Measurements from ENCODE around the gene OR5K1.

OR5K1 gene

DNA sequence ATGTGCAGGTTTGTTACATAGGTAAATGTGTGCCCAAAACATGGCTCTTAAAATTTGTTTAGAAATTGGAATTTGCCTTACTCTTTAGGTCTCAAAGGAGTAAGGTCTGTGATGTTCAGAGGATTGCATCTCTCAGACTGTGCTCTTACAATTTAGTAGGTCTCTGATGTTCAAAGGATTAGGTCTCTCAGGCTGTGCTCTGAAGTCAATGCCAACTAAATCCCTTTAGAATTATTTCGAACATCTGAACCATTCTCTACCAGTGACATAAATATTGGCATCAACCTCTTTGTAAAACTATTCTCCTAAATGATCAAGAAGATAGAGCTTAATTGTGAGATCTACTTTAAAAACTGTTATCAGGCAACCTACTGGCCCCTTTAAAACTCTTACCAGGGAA lies at the start of gene OR5K1:
Gene OR5K1 (plus strand): TSS at position 301 of the 400 bp plus-strand sequence. CDS start 6,376 bp downstream, outside the sequence.
- no peak for DNase-seq (ENCODE audit: low spot score)

DNA sequence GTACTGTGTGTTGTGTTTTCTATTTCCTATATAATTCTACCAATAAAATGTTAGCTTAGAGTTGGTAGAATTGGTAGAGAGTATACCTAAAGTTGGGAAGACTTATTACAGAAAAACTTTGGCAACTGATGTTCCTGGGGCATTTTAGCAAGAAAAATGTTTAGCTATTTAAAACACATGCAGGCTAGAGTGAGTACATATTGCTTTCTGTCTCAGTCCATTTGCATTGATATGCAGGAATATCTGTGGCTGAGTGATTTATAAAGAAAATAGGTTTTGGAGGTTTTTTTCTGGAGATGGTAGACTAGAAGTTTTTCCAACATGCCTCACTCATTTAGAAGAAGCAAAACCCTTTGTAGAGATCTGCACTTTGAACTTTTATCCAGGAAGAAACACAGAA lies 30.4 kb upstream of the OR5K1 start:
- no peak for DNase-seq (ENCODE audit: low spot score)

- DNase-seq (ENCODE audit: low spot score) = no peak
Observed at GRCh38 chr3:98433764-98434163, 29.2 kb upstream of the OR5K1 start.

GRCh38 chr3:98434412-98434811 lies 28.6 kb upstream of the OR5K1 start:
- DNase-seq (ENCODE audit: low spot score) = no peak

DNA sequence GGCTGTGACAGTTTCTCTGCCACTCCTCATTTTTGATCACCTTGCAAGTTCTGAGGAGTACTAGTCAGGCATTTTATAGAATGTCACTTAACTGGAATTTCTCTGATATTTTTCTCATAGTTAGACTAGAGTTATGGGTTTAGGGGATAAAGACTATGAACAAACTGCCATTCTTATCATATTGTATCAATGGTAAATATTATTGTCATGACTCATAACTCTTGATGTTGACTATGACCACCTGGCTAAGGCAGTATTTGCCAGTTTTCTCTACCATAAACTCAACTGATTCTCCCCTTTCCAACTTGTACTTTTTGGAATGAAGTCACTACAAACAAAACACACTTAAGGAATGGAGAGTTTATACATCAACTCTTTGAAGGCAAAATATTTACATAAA lies 22.7 kb upstream of the OR5K1 start:
- no peak for DNase-seq (ENCODE audit: low spot score)

DNA sequence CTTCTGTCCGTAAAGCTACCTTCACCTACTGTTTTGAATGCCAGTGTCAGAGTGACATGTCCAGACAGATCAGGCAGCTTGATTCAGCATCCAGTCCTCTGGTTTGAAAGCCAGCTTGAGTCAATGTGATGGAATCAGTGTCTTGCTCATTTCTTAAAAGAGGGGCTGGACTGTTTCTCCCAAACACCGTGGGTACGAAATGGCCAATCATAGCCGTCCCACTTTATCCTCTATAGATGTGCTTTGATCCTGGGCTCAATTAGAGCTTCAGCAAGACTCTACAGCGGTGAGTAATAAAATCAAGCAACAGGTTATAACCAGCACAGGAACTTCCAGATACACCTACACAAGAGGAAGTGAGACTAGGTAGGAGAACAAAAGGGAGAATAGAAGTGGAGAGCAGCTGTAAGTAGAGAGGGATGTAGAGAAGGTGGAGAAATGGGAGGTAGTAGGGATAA lies 17.0 kb upstream of the OR5K1 start:
- no peak for DNase-seq (ENCODE audit: low spot score)

- DNase-seq (ENCODE audit: low spot score) = no peak
Observed at GRCh38 chr3:98449606-98450193, 13.3 kb upstream of the OR5K1 start.

DNA sequence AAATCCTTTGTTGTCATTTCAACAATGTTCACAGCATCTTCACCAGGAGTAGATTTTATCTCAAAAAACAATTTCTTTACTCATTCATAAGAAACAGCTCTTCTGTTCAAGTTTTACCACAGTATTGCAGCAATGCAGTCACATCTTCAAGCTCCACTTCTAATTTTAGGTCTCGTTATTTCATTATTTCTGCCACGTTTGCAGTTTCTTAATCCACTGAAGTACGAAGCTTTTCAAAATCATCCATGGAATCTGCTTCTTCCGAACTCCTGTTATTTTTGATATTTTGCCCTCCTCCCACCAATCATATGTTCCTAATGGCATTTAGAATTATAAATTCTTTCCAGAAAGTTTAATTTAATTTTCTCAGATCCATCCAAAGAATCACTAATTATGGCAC lies 12.6 kb upstream of the OR5K1 start:
- no peak for DNase-seq (ENCODE audit: low spot score)

DNA sequence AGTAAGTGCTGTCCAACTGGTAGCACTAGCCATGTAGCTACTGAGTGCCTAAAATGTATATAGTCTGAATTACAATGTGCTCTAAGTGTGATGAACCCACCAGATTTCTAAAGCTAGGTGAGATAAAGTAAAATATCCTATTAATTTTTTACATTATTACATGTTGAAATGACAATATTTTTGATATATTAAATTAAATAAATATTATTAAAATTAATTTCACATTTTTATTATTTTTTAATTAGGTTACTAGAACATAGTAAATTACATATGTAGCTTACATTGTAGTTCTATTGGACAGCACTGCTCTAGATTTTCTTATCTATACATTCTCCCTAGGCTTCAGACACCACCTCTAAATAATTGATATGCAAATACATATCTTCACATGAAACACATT lies 9.2 kb upstream of the OR5K1 start:
- no peak for DNase-seq (ENCODE audit: low spot score)

DNA sequence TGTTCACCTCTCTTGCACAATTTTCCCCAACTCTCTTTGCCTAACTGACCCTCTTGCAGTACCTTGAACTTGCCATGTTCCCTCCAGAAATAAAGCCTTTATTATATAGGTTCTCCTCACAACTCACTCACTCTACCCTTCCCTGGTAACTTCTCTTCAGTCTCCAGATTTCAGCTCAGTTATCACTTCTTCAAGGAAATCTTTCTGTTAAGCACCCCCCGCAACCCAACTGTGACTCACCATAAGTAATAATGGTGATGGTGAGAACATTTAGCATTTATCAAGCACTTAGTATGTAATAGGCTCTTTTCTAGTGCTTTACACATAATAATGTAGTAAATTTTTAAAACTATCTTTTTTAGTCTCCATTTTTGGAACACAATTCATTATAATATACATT lies 8.1 kb upstream of the OR5K1 start:
- DNase-seq (ENCODE audit: low spot score) = no peak

GRCh38 chr3:98457543-98457942 lies 5.5 kb upstream of the OR5K1 start:
- no peak for DNase-seq (ENCODE audit: low spot score)

GRCh38 chr3:98460220-98460619 lies 2.8 kb upstream of the OR5K1 start:
- no peak for DNase-seq (ENCODE audit: low spot score)

DNA sequence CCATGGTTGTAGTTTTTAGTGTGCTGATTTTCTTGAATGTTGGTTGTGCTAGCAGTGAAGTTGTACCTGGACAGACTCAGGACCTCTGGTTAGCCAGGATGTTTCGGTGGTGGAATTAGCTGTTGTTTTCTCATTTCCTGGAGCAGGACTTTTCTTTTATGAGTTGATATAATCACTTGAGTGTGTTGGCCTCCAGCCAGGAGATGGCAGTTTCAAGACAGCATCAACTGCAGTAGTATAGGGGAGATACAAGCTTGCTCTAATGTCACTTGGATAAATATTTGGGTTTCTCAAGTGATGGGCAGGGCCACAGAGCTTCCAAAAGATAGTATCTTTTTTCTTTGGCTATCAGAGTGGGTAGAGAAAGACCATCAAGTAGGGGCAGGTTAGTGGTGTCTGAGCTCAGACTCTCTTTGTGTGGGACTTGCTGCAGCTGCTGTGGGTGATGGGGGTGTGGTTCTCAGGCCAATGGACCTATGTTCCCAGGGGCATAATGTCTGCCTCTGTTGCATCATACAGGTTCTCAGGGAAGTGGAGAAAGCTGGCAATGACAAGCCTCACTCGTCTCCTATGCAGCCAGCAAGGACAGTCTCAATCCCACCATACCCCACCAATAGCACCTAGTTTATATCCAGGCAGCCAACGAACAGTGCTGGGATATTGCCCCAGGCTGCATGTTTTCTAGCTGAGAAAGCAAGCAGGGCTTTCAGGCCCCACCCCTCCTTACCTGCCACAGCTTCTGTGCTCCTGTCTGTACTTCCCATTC lies 19.9 kb downstream of the OR5K1 start:
- DNase-seq (ENCODE audit: low spot score) = peak; percentile 14

DNA sequence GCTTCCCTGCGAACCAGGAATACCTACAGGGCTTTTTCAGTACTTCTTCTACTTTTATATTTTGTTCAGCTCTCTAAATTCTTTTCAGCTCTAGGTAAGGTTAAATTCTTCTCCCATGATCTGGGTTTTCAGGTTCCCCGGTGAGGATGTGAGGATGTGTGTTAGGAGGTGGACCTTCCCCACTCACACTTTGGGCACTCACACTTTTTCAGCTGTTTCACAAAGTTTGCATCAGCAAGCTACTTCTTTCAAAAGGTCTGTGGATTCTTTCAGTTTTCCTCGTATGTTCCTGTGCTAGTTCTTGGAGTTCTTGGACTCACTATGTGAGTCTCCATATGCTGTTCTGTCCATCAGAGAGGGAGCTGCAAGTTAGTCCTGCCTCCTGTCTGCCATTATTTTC lies 20.6 kb downstream of the OR5K1 start:
- DNase-seq (ENCODE audit: low spot score) = no peak

GRCh38 chr3:98497381-98497780 lies 34.4 kb downstream of the OR5K1 start, which contains the start of gene OR5K2:
TSS of gene OR5K2 (plus strand) at chr3:98497681. CDS start at chr3:98497681, 0 bp downstream.
- DNase-seq (ENCODE audit: low spot score) = no peak

DNA sequence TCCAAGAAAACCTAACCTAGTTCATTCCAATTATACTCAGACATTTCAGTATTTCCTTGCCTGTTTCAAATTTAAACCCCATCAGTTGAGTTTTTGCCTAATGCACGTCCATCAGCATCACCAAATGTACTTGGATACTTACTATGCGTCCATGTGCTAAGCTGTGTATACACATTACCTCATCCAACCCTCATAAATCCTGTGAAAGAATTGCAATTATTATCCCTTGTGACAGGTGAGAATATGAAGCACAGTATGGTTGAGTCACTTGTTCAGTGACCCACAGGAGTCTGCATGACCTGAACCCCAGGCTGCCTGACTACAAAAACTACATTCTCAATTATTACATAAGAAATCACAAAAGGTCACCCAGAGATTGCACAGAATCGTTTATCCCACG lies 37.0 kb downstream of the OR5K1 start:
- DNase-seq (ENCODE audit: low spot score) = peak; percentile 29

GRCh38 chr3:98501270-98501669 lies 38.3 kb downstream of the OR5K1 start:
- DNase-seq (ENCODE audit: low spot score) = no peak

- DNase-seq (ENCODE audit: low spot score) = no peak
Observed at GRCh38 chr3:98501863-98502576, 39.0 kb downstream of the OR5K1 start.

- DNase-seq (ENCODE audit: low spot score) = no peak
Observed at GRCh38 chr3:98504539-98504938, 41.5 kb downstream of the OR5K1 start.

DNA sequence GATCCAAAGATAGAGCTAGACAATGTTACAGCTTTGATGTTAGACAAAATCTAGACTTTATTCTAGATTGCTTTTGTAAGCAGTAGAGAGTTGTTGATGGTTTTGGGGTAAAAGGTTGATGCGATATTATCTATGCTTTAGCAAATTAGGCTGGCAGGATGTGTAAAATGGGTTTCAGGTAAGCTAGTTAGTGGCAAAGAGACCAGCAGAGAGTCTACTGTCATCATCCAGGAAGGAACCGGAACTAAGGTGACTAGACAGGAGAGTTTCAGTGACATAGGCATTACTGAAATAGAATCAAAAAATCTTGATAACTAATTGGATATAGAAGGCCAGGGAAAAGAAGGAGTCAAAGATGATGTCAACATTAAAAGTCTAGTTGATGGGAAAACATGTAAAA lies 45.6 kb downstream of the OR5K1 start:
- no peak for DNase-seq (ENCODE audit: low spot score)

DNA sequence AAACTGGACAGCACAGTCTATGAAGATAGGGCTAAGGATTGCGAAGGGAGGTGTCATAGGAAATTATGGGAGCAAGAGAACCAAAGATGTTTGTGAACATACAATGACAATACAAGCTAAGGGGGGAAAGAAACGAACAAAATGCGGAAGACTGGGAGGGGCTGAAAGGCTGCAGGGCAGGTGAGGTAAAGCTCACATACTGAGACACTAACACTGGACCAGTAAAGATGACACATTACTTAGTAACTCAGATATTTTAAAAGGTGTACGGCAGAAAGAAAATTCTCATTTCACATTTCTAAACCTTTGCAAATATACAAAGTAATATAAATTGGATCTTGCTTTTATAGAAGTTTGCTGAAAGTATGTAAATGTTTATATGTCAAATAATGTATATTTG lies 49.6 kb downstream of the OR5K1 start:
- DNase-seq (ENCODE audit: low spot score) = no peak

GRCh38 chr3:98513091-98513511 lies 50.1 kb downstream of the OR5K1 start:
- peak; percentile 64 for DNase-seq (ENCODE audit: low spot score)

GRCh38 chr3:98513736-98514135 lies 50.7 kb downstream of the OR5K1 start:
- no peak for DNase-seq (ENCODE audit: low spot score)
